ENCODE measurements around the gene INAFM2. TPM values are rescaled to one million over a fixed set of nuclear protein-coding genes. Genes with fewer than 3 reads are reported as not detected.

INAFM2 gene
- total RNA-seq, 4 donors from 2014 or later = 39.0 to 41.3 (median 40.7) TPM

DNA sequence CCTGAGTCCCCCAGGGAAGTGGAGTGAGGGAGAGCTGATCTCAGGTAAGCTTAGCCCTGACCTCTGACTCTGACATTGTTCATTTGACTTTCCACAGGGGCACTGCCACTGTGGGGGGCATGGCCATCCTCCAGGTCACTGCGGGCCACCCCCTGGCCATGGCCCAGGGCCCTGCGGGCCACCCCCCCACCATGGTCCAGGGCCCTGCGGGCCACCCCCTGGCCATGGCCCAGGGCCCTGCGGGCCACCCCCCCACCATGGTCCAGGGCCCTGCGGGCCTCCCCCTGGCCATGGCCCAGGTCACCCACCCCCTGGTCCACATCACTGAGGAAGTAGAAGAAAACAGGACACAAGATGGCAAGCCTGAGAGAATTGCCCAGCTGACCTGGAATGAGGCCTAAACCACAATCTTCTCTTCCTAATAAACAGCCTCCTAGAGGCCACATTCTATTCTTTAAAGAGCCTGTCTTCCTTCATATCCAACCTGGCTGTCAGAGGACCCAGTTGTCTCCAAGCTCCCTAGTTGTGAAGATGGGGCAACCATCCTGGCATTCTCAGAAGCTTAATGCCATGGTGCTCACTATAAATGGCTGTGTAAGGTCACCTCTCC lies 32.6 kb downstream of the INAFM2 start:
- H3K36me3 ChIP-seq = no peaks in the 10 kb centered on the region
- no peak for TF ChIP-seq EP300 (IDR thresholded peaks at IDR 0.05)
- no peak for TF ChIP-seq POLR2A (IDR thresholded peaks at IDR 0.05; ENCODE audit: low read depth)
- TF ChIP-seq, protein P1, sequence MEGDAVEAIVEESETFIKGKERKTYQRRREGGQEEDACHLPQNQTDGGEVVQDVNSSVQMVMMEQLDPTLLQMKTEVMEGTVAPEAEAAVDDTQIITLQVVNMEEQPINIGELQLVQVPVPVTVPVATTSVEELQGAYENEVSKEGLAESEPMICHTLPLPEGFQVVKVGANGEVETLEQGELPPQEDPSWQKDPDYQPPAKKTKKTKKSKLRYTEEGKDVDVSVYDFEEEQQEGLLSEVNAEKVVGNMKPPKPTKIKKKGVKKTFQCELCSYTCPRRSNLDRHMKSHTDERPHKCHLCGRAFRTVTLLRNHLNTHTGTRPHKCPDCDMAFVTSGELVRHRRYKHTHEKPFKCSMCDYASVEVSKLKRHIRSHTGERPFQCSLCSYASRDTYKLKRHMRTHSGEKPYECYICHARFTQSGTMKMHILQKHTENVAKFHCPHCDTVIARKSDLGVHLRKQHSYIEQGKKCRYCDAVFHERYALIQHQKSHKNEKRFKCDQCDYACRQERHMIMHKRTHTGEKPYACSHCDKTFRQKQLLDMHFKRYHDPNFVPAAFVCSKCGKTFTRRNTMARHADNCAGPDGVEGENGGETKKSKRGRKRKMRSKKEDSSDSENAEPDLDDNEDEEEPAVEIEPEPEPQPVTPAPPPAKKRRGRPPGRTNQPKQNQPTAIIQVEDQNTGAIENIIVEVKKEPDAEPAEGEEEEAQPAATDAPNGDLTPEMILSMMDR (IDR thresholded peaks at IDR 0.05) = no peak
- no peak for TF ChIP-seq POLR2AphosphoS5 (IDR thresholded peaks at IDR 0.05)
- intact Hi-C loops (cut with DNase I) = no loop called here

DNA sequence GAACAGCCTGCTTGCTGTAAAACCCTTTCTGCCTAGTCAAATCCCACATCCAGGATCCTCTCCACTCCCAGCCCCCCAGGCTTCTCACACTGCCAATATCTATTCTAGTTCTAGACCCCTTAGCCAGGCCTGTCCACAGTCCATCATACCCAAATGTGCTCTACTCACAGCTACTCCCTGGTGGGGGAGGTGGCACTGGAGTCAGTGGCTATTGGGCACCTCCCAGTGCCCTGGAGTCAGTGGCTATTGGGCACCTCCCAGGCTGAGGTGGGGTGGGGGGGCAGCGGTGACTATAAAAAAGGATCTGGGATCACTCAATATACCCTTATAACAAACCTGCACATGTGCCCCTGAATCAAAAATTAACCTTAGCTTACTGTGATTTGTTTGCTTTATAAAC lies 33.8 kb downstream of the INAFM2 start:
- intact Hi-C loops (cut with DNase I) = no loop called here
- peaks cover 15 to 29% (median 28%) of the 10 kb centered on the region in 4 donors for H3K4me1 ChIP-seq
- no peaks in the 10 kb centered on the region for H3K9me3 ChIP-seq
- no peak for DNase-seq (ENCODE audit: extremely low spot score)
- H3K27ac ChIP-seq (replicated peaks in 1 of 4) = no peak overlapping the region
- WGBS = 78% methylated on average over 1 of the region's 1 CpG
- peaks cover 0 to 12% (median 0%) of the 10 kb centered on the region in 4 donors for H3K27me3 ChIP-seq
- H3K4me3 ChIP-seq = peak overlapping the region in 3 of 4 donors; percentile 54 to 57 (median 55)
- TF ChIP-seq, protein P1 (IDR thresholded peaks at IDR 0.05) = no peak
- TF ChIP-seq POLR2A (IDR thresholded peaks at IDR 0.05; ENCODE audit: low read depth) (no peak), EP300 (IDR thresholded peaks at IDR 0.05) (no peak)
- no peaks in the 10 kb centered on the region for H3K36me3 ChIP-seq

More for the DNA sequence above, 32.6 kb downstream of the INAFM2 start:
- H3K4me1 ChIP-seq = peaks cover 15 to 29% (median 28%) of the 10 kb centered on the region in 4 donors
- H3K9me3 ChIP-seq = no peaks in the 10 kb centered on the region
- DNase-seq (ENCODE audit: extremely low spot score) = no peak
- peaks cover 0 to 12% (median 0%) of the 10 kb centered on the region in 4 donors for H3K27me3 ChIP-seq
- WGBS = 100% methylated on average over 4 of the region's 5 CpGs
- no peak overlapping the region for H3K27ac ChIP-seq (replicated peaks in 1 of 4)
- H3K4me3 ChIP-seq = no peak overlapping the region

DNA sequence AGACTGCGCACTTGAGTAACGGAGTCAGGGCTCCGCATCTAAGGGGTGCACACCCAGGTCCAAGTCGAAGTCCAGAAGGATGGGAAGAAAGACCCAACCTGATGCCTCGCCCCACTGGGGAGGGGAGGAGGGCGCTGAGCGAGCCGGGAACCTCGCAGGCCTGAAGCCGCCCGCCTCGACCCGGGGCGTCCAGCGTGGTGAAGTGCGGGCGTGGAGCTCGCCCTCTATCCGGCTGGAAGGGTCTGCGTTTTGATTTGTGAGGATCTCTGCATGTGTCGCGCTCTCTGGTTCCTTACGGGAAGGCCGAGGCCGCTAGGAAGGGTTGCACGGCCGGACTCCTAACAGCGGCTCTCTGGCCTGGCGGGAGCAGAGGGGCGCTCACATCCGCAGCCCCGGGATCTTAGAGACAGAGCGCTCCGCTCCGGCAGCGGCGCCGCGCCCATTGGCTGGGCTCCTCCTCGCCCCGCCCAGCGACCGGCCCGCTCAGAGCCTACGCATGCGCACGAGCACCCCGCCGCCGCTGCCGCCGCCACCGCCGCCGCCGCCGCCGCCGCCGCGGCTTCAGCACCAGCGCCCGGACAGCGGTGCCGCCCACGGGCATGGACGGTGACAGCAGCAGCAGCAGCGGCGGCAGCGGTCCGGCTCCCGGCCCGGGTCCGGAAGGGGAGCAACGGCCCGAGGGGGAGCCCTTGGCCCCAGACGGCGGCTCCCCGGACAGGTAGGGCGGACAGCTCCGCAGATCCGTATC lies 34.4 kb downstream of the INAFM2 start, which contains the start of gene DISP2:
DISP2 (plus strand) TSS at position 497 of the 748 bp plus-strand sequence; CDS start at position 600, 103 bp downstream.
- TF ChIP-seq POLR2A (IDR thresholded peaks at IDR 0.05; ENCODE audit: low read depth) = no peak
- no peak for TF ChIP-seq EP300 (IDR thresholded peaks at IDR 0.05)
- TF ChIP-seq POLR2AphosphoS5 (IDR thresholded peaks at IDR 0.05) = no peak
- TF ChIP-seq, protein P1 (IDR thresholded peaks at IDR 0.05) = peak in 1 of 3 experiments; percentile 40
- H3K9me3 ChIP-seq = no peaks in the 10 kb centered on the region
- H3K4me3 ChIP-seq = peak within 1 kb of the TSS; percentile 54 to 68 (median 56)
- intact Hi-C loops (cut with DNase I) = no loop called here
- H3K36me3 ChIP-seq = no peaks in the 10 kb centered on the region
- peak; percentile 94 for DNase-seq (ENCODE audit: extremely low spot score)
- peaks cover 15 to 29% (median 28%) of the 10 kb centered on the region in 4 donors for H3K4me1 ChIP-seq
- peak within 1 kb of the TSS in 1 of 4 donors; percentile 5 for H3K27ac ChIP-seq (replicated peaks in 1 of 4)
- WGBS = 6% methylated on average over 39 of the region's 82 CpGs
- H3K27me3 ChIP-seq = peaks cover 0 to 12% (median 0%) of the 10 kb centered on the region in 4 donors

DNA sequence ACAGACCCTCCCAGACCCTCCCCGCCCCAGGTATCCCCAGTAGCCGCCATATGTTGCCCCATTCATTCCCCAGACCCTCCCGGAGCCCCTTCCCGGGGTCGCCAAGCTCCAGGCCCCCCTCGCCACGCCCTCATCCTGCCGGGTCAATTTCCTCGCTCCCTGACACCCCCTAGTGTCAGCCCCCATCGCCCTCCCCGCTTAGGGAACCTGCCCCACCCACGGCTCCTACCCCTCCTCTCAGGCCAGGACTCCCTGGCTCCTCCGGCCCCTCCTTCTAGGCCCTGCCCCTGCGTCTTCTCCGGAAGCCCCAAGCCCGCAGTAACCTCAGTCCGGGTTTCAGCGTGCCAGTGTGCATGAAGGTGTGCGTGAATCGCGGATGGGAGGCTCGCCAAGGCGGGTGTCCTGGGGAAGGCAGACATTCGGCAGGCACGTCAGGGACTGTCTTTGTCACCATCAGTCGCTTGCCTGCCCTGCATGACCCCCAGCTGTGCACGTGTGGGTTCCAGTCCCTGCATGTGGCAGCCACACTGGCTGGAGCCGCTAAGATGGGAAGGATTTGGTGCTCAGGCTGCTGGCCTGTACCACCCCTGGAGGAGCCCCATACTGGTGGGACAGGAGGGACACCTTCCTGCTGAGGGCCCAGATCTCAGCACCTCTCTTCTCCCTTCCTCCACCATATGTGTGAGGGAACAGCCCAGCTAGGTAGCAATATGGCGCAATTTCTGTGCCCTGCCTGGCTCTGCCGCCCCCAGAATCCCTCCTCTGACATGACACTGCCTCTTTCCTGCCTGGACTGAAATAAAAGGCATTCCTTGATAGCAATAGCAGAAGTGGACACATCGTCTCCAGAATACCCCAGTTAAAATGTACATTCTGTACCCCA lies 35.2 kb downstream of the INAFM2 start:
- H3K36me3 ChIP-seq = no peaks in the 10 kb centered on the region
- peaks cover 15 to 28% (median 26%) of the 10 kb centered on the region in 4 donors for H3K4me1 ChIP-seq
- no peak for DNase-seq (ENCODE audit: extremely low spot score)
- intact Hi-C loops (cut with DNase I) = no loop called here
- peak overlapping the region; percentile 54 to 68 (median 56) for H3K4me3 ChIP-seq
- WGBS = 13% methylated on average over 28 of the region's 31 CpGs
- TF ChIP-seq EP300 (IDR thresholded peaks at IDR 0.05) = no peak
- TF ChIP-seq, protein P1 (IDR thresholded peaks at IDR 0.05) = no peak
- TF ChIP-seq POLR2A (IDR thresholded peaks at IDR 0.05; ENCODE audit: low read depth) = no peak
- no peak for TF ChIP-seq POLR2AphosphoS5 (IDR thresholded peaks at IDR 0.05)
- H3K27me3 ChIP-seq = peaks cover 0 to 12% (median 0%) of the 10 kb centered on the region in 4 donors
- H3K9me3 ChIP-seq = no peaks in the 10 kb centered on the region
- H3K27ac ChIP-seq (replicated peaks in 1 of 4) = no peak overlapping the region

Data from esophagus muscularis mucosa (tissue), 4 donors.